T1000 (cell line): ENCODE measurements around the gene TMEM130.

ENCODE experiments used
- DNase-seq: peaks from one replicate; lab custom pipeline; 2025; ENCODE audit warnings: mixed read lengths; lab: John Stamatoyannopoulos, UW

TMEM130 gene

GRCh38 chr7:98808751-98809460, 60.9 kb downstream of the TMEM130 start:
- DNase-seq, result no peak

DNA sequence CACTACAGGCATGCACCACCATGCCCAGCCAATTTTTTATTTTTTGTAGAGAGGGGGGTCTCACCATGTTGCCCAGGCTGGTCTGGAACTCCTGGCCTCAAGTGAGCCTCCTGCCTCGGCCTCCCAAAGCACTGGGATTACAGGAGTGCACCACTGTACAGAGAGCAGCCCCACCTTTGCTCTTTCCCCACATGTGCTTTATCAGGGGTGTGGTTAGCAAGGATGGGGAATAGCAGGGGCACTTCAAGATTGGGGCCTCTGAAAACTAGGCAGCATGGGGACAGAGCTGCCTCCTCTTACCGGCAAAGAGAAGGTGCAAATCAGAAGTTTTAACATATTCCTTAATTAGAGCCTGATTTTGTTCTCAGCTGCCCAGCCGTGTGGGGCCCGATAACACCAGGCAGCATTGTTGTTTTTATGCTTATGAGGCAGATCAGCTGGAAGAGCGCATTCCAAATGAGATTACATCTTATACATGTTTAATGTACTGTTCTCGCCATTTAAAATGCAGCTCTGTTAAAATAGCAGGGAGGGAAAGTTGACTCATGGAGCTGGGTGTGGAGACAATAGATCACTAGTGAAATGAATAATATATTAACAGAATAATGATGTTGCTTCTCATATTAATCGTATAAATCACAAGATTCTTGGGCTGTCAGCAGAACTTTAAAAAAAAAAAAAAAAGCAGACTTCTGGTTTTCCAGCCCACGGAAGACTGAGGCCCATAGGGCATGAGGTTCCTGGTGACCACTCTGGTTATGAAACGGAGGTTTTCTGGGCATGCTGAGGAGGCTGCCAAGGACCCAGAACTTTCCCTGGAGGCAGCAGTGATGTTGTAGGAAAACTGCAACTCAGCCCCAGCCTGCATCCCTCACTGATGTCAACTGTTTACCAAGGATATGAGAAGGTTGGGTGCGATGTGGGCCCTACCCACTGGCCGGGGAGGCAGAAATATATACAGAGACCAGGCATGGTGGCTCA, 62.5 kb downstream of the TMEM130 start:
- no peak for DNase-seq

DNA sequence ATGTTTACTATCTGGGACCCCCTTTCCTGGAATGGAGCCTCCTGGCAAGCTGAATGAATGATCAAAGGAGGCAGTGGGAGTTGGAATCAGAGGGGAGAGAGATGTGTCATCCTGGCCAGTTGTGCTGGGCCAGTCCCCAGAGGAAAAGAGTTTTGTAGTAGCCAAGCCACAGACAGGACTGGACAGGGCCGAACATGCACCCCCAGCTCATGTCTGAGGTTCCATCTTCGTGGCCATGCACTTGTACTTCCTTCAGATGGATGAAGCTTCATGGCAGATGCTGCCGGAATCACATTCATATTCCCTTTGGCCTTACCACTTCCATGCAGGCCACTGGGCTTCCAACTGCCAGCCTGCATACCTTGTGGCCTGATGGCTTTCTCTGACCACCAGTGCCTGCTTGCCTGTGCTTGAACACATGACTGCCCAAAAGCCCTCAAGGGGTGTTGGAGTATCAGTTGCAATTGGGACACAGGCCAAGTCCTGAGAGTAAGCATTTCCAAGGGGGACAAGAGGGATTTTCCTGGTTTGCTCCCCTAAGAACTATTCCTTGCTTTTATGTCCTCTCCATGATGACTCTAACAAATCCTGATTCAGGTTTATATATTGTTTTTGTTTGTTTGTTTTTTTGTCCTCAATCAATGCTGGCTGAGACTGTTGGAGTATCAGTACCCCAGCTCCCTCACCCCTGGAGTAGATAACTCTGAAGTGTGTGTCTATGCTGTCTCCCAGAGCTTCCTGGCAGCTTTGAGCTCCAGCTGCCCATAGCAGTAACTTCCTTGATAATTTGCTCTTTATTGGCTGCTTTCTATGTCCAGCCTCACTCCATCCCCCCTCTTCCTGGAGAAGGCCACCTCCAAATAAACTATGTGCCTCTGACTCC, 63.6 kb downstream of the TMEM130 start:
- DNase-seq, result no peak

DNA sequence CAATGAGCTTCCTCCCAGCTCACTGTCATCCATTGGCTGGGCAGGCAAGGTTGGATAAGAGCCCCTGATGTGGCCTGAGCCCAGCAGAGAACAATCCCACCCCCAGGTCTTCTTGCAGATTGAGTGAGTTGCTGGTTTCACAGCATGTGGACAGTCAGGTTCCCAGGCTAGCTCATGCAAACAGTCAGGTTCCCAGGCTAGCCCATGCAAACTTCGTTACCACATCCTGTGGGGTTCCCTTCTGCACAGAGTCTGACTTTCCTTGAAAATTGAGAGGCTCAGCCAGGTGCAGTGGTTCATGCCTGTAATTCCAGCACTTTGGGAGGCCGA, 67.1 kb downstream of the TMEM130 start:
- DNase-seq, result no peak

- DNase-seq, result peak; percentile 55
Observed at GRCh38 chr7:98802088-98802780, 67.6 kb downstream of the TMEM130 start.

DNA sequence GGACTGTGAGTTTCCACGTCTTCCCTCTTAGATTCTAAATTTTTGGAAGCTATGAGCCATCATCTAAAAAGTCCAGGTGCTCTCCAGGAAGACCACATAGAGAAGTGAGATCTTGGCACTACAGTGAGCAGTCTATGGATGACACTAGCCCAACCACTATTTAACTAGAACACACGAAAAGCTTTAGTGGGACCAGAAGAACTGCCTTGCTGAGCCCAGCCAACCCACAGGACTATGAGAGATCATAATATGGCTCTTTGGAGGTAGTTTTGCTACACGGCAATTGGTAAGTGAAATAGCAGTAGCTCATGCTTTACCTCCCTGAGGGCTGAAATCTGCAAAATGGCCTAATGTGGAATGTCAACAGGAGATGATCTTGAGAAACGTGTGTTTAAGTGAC, 68.8 kb downstream of the TMEM130 start:
- no peak for DNase-seq

DNA sequence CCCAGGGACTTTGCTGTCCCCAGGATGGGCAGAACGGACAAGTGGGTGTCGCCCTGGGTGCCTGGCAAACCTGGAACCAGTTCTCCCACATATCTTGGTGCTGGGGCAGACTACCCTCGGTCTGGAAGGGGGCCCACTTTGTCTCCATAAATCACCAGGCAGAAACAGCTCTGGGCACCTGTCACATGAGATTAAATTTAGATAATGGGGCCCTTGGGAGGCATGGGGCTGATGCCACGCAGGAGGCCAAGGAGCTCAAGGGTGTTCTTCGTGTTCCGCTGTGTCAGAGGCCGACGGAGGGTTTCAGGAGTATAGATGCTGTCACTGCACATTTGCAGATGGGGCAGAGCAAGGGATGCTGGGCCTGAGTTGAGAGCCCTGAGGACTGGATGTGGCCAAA, 72.7 kb downstream of the TMEM130 start:
- no peak for DNase-seq
